Stomach (tissue), 4 donors: ENCODE results near the gene RRBP1.

Source experiments
- POLR2A ChIP-seq, 4 donors: fragments of 450-650 bp; IDR thresholded peaks; one replicate each; pipeline ENCODE4 v1.6.1; 2016; ENCODE audit warnings: antibody characterized with exemption in 4 of 4, control low read depth in 2 of 4, mild to moderate bottlenecking in 1 of 4, moderate library complexity in 1 of 4
- POLR2AphosphoS5 ChIP-seq, 3 donors: sonication (generic); formaldehyde crosslinking; IDR thresholded peaks; one replicate each; pipeline ENCODE4 v1.6.1; 2016; ENCODE audit warnings: antibody characterized with exemption in 3 of 3
- TF ChIP-seq, protein P1 (sequence below), 7 experiments: fragments of 450-650 bp in 4 of 7; fragments of 200-600 bp in 3 of 7; sonication (generic) in 3 of 7; IDR thresholded peaks; one replicate each; pipeline ENCODE4 v1.5.1; 2016 to 2019; ENCODE audit warnings: antibody characterized with exemption in 7 of 7, control low read depth in 2 of 7, mild to moderate bottlenecking in 1 of 7

DNA sequence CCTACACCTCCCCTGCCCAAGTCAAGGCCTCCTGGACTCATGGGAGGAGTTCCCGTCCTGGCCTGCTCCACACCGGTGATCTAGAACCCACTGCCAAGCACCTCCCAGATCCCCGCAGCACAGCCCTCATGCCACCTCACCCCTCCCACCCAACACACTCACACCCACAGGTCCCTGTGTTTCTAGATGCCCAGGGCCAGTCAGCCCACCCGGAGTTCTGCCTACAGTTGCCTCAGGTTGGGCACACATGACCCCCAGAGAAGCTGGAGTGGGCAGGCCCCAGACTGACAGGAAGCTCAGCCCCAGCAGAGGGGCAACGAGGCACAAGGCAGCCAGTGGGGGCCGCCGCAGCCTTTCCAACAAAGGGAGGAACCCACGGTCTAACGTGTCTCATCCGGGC is 29.6 kb downstream of the RRBP1 start:
- TF ChIP-seq, protein P1, sequence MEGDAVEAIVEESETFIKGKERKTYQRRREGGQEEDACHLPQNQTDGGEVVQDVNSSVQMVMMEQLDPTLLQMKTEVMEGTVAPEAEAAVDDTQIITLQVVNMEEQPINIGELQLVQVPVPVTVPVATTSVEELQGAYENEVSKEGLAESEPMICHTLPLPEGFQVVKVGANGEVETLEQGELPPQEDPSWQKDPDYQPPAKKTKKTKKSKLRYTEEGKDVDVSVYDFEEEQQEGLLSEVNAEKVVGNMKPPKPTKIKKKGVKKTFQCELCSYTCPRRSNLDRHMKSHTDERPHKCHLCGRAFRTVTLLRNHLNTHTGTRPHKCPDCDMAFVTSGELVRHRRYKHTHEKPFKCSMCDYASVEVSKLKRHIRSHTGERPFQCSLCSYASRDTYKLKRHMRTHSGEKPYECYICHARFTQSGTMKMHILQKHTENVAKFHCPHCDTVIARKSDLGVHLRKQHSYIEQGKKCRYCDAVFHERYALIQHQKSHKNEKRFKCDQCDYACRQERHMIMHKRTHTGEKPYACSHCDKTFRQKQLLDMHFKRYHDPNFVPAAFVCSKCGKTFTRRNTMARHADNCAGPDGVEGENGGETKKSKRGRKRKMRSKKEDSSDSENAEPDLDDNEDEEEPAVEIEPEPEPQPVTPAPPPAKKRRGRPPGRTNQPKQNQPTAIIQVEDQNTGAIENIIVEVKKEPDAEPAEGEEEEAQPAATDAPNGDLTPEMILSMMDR (IDR thresholded peaks at IDR 0.05), result no peak
- TF ChIP-seq POLR2AphosphoS5 (IDR thresholded peaks at IDR 0.05) (no peak), POLR2A (IDR thresholded peaks at IDR 0.05) (no peak)
